Keratinocyte (primary cell): ENCODE results near the gene CSNK1G1. TPM values are rescaled to one million over a fixed set of nuclear protein-coding genes. Genes with fewer than 3 reads are reported as not detected.

Source experiments
- DNase-seq: peaks from one replicate; pipeline ENCODE4 v3.0.0-alpha.2; 2011; ENCODE audit warnings: low read depth, missing footprints, low spot score
- FAIRE-seq: peaks from 2 replicates; lab custom pipeline; 2011; peaks lifted over from hg19 to GRCh38; lab: Jason Lieb, UNC
- H2AFZ ChIP-seq: 2 replicates; pipeline ENCODE4 v1.6.0; 2012; ENCODE audit warnings: low read length, control low read depth, inconsistent platforms; ENCODE audit not compliant: control insufficient read depth
- H3K27ac ChIP-seq: 2 replicates; pipeline ENCODE4 v1.5.1; 2011; ENCODE audit warnings: low read length; ENCODE audit not compliant: control insufficient read depth, insufficient read depth
- H3K27me3 ChIP-seq: 3 replicates; pipeline ENCODE4 v1.6.0; 2011; ENCODE audit warnings: low read length; ENCODE audit not compliant: control insufficient read depth, insufficient read depth; ENCODE audit errors: extremely low read depth
- H3K36me3 ChIP-seq, 2 experiments: 2 replicates in 1 of 2; 3 replicates in 1 of 2; pipeline ENCODE4 v1.5.1; 2011; ENCODE audit warnings: low read length in 2 of 2, mild to moderate bottlenecking in 1 of 2; ENCODE audit not compliant: control insufficient read depth in 2 of 2, insufficient read depth in 2 of 2; ENCODE audit errors: extremely low read depth in 1 of 2
- H3K4me1 ChIP-seq: 3 replicates; pipeline ENCODE4 v1.5.1; 2011; ENCODE audit warnings: low read length; ENCODE audit not compliant: control insufficient read depth, insufficient read depth; ENCODE audit errors: extremely low read depth
- H3K4me2 ChIP-seq: 3 replicates; pipeline ENCODE4 v1.6.0; 2011; ENCODE audit warnings: low read depth, low read length; ENCODE audit not compliant: control insufficient read depth, insufficient read depth; ENCODE audit errors: extremely low read depth
- H3K4me3 ChIP-seq, 3 experiments: fragments of 200-600 bp in 1 of 3; sonication (generic) in 1 of 3; 2 replicates in 2 of 3; 3 replicates in 1 of 3; pipeline ENCODE4 v1.5.1; 2011 to 2016; ENCODE audit warnings: low read length in 3 of 3, mild to moderate bottlenecking in 3 of 3, control low read depth in 2 of 3, inconsistent platforms in 1 of 3, low read depth in 1 of 3, mixed read lengths in 1 of 3, mixed run types in 1 of 3, moderate library complexity in 1 of 3; ENCODE audit not compliant: control insufficient read depth in 2 of 3, insufficient read depth in 2 of 3; ENCODE audit errors: extremely low read depth in 1 of 3
- H3K79me2 ChIP-seq: 2 replicates; pipeline ENCODE4 v1.6.0; 2012; ENCODE audit warnings: low read length; ENCODE audit not compliant: control insufficient read depth, insufficient read depth
- H3K9ac ChIP-seq: 3 replicates; pipeline ENCODE4 v1.6.0; 2011; ENCODE audit warnings: low read length; ENCODE audit not compliant: control insufficient read depth, insufficient read depth; ENCODE audit errors: extremely low read depth
- H3K9me1 ChIP-seq: 3 replicates; pipeline ENCODE4 v1.6.0; 2011; ENCODE audit warnings: low read length; ENCODE audit not compliant: control insufficient read depth, insufficient read depth; ENCODE audit errors: extremely low read depth
- H3K9me3 ChIP-seq: 2 replicates; pipeline ENCODE4 v1.5.1; 2012; ENCODE audit warnings: low read depth, low read length; ENCODE audit not compliant: control insufficient read depth
- H4K20me1 ChIP-seq: 3 replicates; pipeline ENCODE4 v1.6.0; 2011; ENCODE audit warnings: low read length; ENCODE audit not compliant: control insufficient read depth, insufficient read depth; ENCODE audit errors: extremely low read depth
- CTCF ChIP-seq, 3 experiments: IDR thresholded peaks in 1 of 3; conservative IDR thresholded peaks in 1 of 3; optimal IDR thresholded peaks in 1 of 3; 2 replicates in 2 of 3; 3 replicates in 1 of 3; pipeline versions ENCODE3 to v1.5.1; 2011; ENCODE audit warnings: low read length in 3 of 3, mild to moderate bottlenecking in 3 of 3, moderate library complexity in 2 of 3, control low read depth in 1 of 3, inconsistent platforms in 1 of 3; ENCODE audit not compliant: insufficient read depth in 2 of 3; ENCODE audit errors: extremely low read depth in 1 of 3
- EZH2 ChIP-seq: IDR thresholded peaks from one replicate; pipeline ENCODE4 v1.6.1; 2012; ENCODE audit warnings: inconsistent platforms, mild to moderate bottlenecking, low read length, moderate library complexity
- dilution Hi-C: fragments of 300-500 bp; cut with MboI; formaldehyde crosslinking; loops from one replicate; pipeline ENCODE4 v1.7.0; 2020; ENCODE audit warnings: low sequenced_read_pairs; ENCODE audit not compliant: extremely low pct_ligation_motif_present
- polyA plus RNA-seq, 5 experiments: library from polyadenylated mRNA; depleted of rRNA in 3 of 5; stranded (reverse) in 3 of 5; stranded (forward) in 1 of 5; unstranded in 1 of 5; fragments of >200 nt; gene quantifications; 1 replicate in 1 of 5; 2 replicates in 3 of 5; 3 replicates in 1 of 5; pipeline versions ENCODE4 v1.2.1 to v1.2.3, GENCODE V29; 2011 to 2012; ENCODE audit warnings: missing spikeins in 2 of 5, low read depth in 1 of 5, low replicate concordance in 1 of 5

The CSNK1G1 gene
- polyA plus RNA-seq, 1 donor (not counting 4 experiments of a cell fraction or from before 2014, with no cell fraction given): 28.9 TPM

- TF ChIP-seq EZH2 (no peak), CTCF (optimal IDR thresholded peaks at IDR 0.05 in 1 of 3, IDR thresholded peaks at IDR 0.05 in 1 of 3, conservative IDR thresholded peaks at IDR 0.05 in 1 of 3; ENCODE audit: extremely low read depth in 1 of 3, insufficient read depth in 2 of 3, low read length in 3 of 3) (no peak)
- Histone ChIP-seq H3K36me3 (peaks cover 0 to 2% of the 10 kb centered on the region in 2 experiments), H3K27me3 (no peaks in the 10 kb centered on the region), H2AFZ (no peak overlapping the region), H3K9me1 (peaks cover 2% of the 10 kb centered on the region), H3K4me1 (no peaks in the 10 kb centered on the region), H3K9ac (no peak overlapping the region), H3K27ac (no peak overlapping the region), H3K4me2 (no peak overlapping the region), H4K20me1 (peaks cover under 1% of the 10 kb centered on the region), H3K9me3 (no peaks in the 10 kb centered on the region), H3K4me3 (no peak overlapping the region), H3K79me2 (peaks cover 67% of the 10 kb centered on the region)
- FAIRE-seq (peak; percentile 51), DNase-seq (no peak)
- dilution Hi-C loops: no loop called here
Measured at GRCh38 chr15:64284042-64284441, 71.9 kb downstream of the CSNK1G1 start.

- dilution Hi-C loops: no loop called here
- DNase-seq (no peak), FAIRE-seq (no peak)
- H3K9ac ChIP-seq: no peak overlapping the region
- H2AFZ ChIP-seq: no peak overlapping the region
- H3K4me1 ChIP-seq: no peaks in the 10 kb centered on the region
- no peak overlapping the region for H3K27ac ChIP-seq
- no peak overlapping the region for H3K4me3 ChIP-seq
- H3K9me1 ChIP-seq: no peaks in the 10 kb centered on the region
- peaks cover 0 to 2% of the 10 kb centered on the region in 2 experiments for H3K36me3 ChIP-seq
- no peaks in the 10 kb centered on the region for H4K20me1 ChIP-seq
- no peaks in the 10 kb centered on the region for H3K27me3 ChIP-seq
- H3K4me2 ChIP-seq: no peak overlapping the region
- peaks cover 63% of the 10 kb centered on the region for H3K79me2 ChIP-seq
- TF ChIP-seq EZH2 (no peak), CTCF (optimal IDR thresholded peaks at IDR 0.05 in 1 of 3, IDR thresholded peaks at IDR 0.05 in 1 of 3, conservative IDR thresholded peaks at IDR 0.05 in 1 of 3; ENCODE audit: extremely low read depth in 1 of 3, insufficient read depth in 2 of 3, low read length in 3 of 3) (no peak)
- no peaks in the 10 kb centered on the region for H3K9me3 ChIP-seq
Measured at GRCh38 chr15:64282701-64283100, 73.3 kb downstream of the CSNK1G1 start.
